Mesenchymal stem cell (in vitro differentiated cells and primary cell): ENCODE results near the gene TOPBP1.
"Not testable (repeated sequence)": the region's sequence is repeated elsewhere in the genome, so short reads cannot be mapped to it uniquely, and the experiment has no call there.

Experiments
- DNase-seq: peaks from one replicate; pipeline ENCODE4 v3.0.0-alpha.2; 2013
- H2AFZ ChIP-seq: one replicate; pipeline ENCODE4 v1.6.1; 2013; ENCODE audit warnings: low read depth, mild to moderate bottlenecking, control low read depth, inconsistent platforms, low read length, moderate library complexity
- H2AK5ac ChIP-seq: 2 replicates; pipeline ENCODE4 v1.6.1; 2013; ENCODE audit warnings: low read length, moderate library complexity, mild to moderate bottlenecking, inconsistent platforms; ENCODE audit not compliant: severe bottlenecking
- H2BK120ac ChIP-seq: one replicate; pipeline ENCODE4 v1.6.1; 2013; ENCODE audit warnings: low read depth, mild to moderate bottlenecking, inconsistent platforms, low read length, moderate library complexity
- H2BK12ac ChIP-seq, 2 experiments: one replicate each; pipeline ENCODE4 v1.6.1; 2013; ENCODE audit warnings: inconsistent platforms in 2 of 2, low read length in 2 of 2, mild to moderate bottlenecking in 2 of 2, moderate library complexity in 2 of 2, control low read depth in 1 of 2
- H2BK15ac ChIP-seq: one replicate; pipeline ENCODE4 v1.6.1; 2013; ENCODE audit warnings: mild to moderate bottlenecking, low read depth, inconsistent platforms; ENCODE audit not compliant: poor library complexity, severe bottlenecking
- H2BK5ac ChIP-seq: 2 replicates; pipeline ENCODE4 v1.6.1; 2013; ENCODE audit warnings: low read depth, mild to moderate bottlenecking, low read length, control low read depth, inconsistent platforms; ENCODE audit not compliant: poor library complexity, severe bottlenecking
- H3K14ac ChIP-seq, 2 experiments: one replicate each; pipeline ENCODE4 v1.6.1; 2013; ENCODE audit warnings: inconsistent platforms in 2 of 2, low read length in 2 of 2, control low read depth in 1 of 2, mild to moderate bottlenecking in 1 of 2, moderate library complexity in 1 of 2
- H3K18ac ChIP-seq, 2 experiments: one replicate each; pipeline ENCODE4 v1.6.1; 2013; ENCODE audit warnings: inconsistent platforms in 2 of 2, low read length in 2 of 2, control low read depth in 1 of 2, low read depth in 1 of 2, mild to moderate bottlenecking in 1 of 2
- H3K23ac ChIP-seq, 2 experiments: one replicate each; pipeline ENCODE4 v1.6.1; 2013; ENCODE audit warnings: inconsistent platforms in 2 of 2, low read length in 2 of 2, mild to moderate bottlenecking in 2 of 2, moderate library complexity in 2 of 2, control low read depth in 1 of 2
- H3K27ac ChIP-seq: 2 replicates; pipeline ENCODE4 v1.5.1; 2013; ENCODE audit warnings: mild to moderate bottlenecking, moderate library complexity, low read length, control low read depth, inconsistent platforms; ENCODE audit not compliant: poor library complexity, severe bottlenecking
- H3K27me3 ChIP-seq, 2 experiments: 2 replicates each; pipeline versions ENCODE4 v1.6.1 to v1.7.0; 2013; ENCODE audit warnings: low read length in 2 of 2, mild to moderate bottlenecking in 2 of 2, moderate library complexity in 2 of 2, control low read depth in 1 of 2, inconsistent platforms in 1 of 2; ENCODE audit not compliant: control insufficient read depth in 1 of 2, insufficient read depth in 1 of 2
- H3K36me3 ChIP-seq, 2 experiments: 2 replicates each; pipeline versions ENCODE4 v1.6.1 to v1.7.0; 2013; ENCODE audit warnings: low read length in 2 of 2, control low read depth in 1 of 2, inconsistent platforms in 1 of 2, low read depth in 1 of 2, mild to moderate bottlenecking in 1 of 2; ENCODE audit not compliant: insufficient read depth in 2 of 2, control insufficient read depth in 1 of 2
- H3K4ac ChIP-seq, 2 experiments: one replicate each; pipeline ENCODE4 v1.6.1; 2013; ENCODE audit warnings: inconsistent platforms in 2 of 2, low read length in 2 of 2, mild to moderate bottlenecking in 2 of 2, moderate library complexity in 2 of 2, control low read depth in 1 of 2, low read depth in 1 of 2
- H3K4me1 ChIP-seq: 2 replicates; pipeline ENCODE4 v1.6.1; 2013; ENCODE audit warnings: low read depth, low read length, control low read depth; ENCODE audit not compliant: control insufficient read depth, insufficient read depth
- H3K4me2 ChIP-seq: 2 replicates; pipeline ENCODE4 v1.6.1; 2013; ENCODE audit warnings: low read length, mild to moderate bottlenecking, inconsistent platforms; ENCODE audit not compliant: poor library complexity, severe bottlenecking
- H3K4me3 ChIP-seq, 2 experiments: 2 replicates each; pipeline versions ENCODE4 v1.5.1 to v1.7.0; 2013; ENCODE audit warnings: low read length in 2 of 2, mild to moderate bottlenecking in 2 of 2, control low read depth in 1 of 2, low read depth in 1 of 2; ENCODE audit not compliant: insufficient read depth in 1 of 2
- H3K79me1 ChIP-seq: replicated peaks from 2 replicates; pipeline ENCODE4 v1.6.1; 2013; ENCODE audit warnings: mild to moderate bottlenecking, control low read depth, low read length, inconsistent platforms; ENCODE audit not compliant: poor library complexity, severe bottlenecking
- H3K9ac ChIP-seq: 2 replicates; pipeline ENCODE4 v1.7.0; 2013; ENCODE audit warnings: mild to moderate bottlenecking, low read length, moderate library complexity
- H3K9me3 ChIP-seq: 2 replicates; pipeline ENCODE4 v1.7.0; 2013; ENCODE audit warnings: mild to moderate bottlenecking, low read length; ENCODE audit not compliant: control insufficient read depth
- H4K8ac ChIP-seq: one replicate; pipeline ENCODE4 v1.6.1; 2013; ENCODE audit warnings: inconsistent platforms, mild to moderate bottlenecking, low read length, moderate library complexity
- H4K91ac ChIP-seq: one replicate; pipeline ENCODE4 v1.6.1; 2013; ENCODE audit warnings: mild to moderate bottlenecking, low read length, inconsistent platforms
- WGBS: methylation state at CpG from one replicate; pipeline ENCODE4 v1.1.7; 2013; ENCODE audit warnings: mixed read lengths; 5-methylcytosine and 5-hydroxymethylcytosine counted together

TOPBP1 gene

GRCh38 chr3:133665188-133665587 lies 3.4 kb upstream of the TOPBP1 start:
- H3K9ac ChIP-seq, H3K4ac ChIP-seq, H2BK5ac ChIP-seq, H4K8ac ChIP-seq, H3K27me3 ChIP-seq, H2BK15ac ChIP-seq, H3K23ac ChIP-seq, H3K4me2 ChIP-seq, DNase-seq, H3K4me1 ChIP-seq, H2AFZ ChIP-seq, H3K18ac ChIP-seq, H2BK120ac ChIP-seq, H3K14ac ChIP-seq, H3K27ac ChIP-seq, H3K9me3 ChIP-seq, H3K4me3 ChIP-seq, H3K36me3 ChIP-seq, H4K91ac ChIP-seq, H2AK5ac ChIP-seq, H2BK12ac ChIP-seq: not testable (repeated sequence)
- whole genome bisulfite sequencing = 85% methylated on average over 3 of the region's 3 CpGs
- H3K79me1 ChIP-seq = peaks cover 11% of the 10 kb centered on the region

GRCh38 chr3:133663569-133664313 lies 2.0 kb upstream of the TOPBP1 start:
- DNase-seq = peak; percentile 68
- Histone ChIP-seq H2BK15ac (no peak overlapping the region), H2BK5ac (no peak overlapping the region)

DNA sequence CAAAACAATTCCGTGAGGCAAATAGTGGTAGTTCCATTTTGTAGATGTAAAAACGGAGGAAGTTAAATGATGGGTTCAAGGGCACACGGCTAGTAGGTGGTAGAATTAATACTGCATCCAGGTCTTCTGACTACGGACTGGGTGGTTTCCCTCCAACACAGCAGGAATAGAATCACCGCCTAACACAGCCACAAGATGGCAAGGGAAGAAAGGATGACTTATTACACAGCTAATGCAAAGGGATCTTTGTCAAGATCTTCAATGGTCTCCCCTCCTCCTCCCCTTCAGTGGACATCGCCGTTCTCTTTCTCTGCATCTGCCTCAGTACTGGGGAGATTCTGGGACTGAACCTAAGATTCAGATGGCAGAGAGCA lies 524 bp upstream of the TOPBP1 start:
- H3K4me2 ChIP-seq = peak overlapping the region; percentile 34
- H3K4ac ChIP-seq = no peak overlapping the region
- no peak overlapping the region for H3K18ac ChIP-seq
- peak overlapping the region; percentile 88 to 94 for H3K4me3 ChIP-seq
- peaks cover 13% of the 10 kb centered on the region for H3K79me1 ChIP-seq
- no peaks in the 10 kb centered on the region for H3K9me3 ChIP-seq
- H3K4me1 ChIP-seq = peaks cover 1% of the 10 kb centered on the region
- no peak overlapping the region for H3K14ac ChIP-seq
- 0% methylated on average over 5 of the region's 7 CpGs for WGBS
- H3K27me3 ChIP-seq = no peaks in the 10 kb centered on the region
- peak; percentile 47 for DNase-seq
- H3K9ac ChIP-seq = peak overlapping the region; percentile 93
- no peak overlapping the region for H4K91ac ChIP-seq
- H4K8ac ChIP-seq = peak overlapping the region; percentile 29
- H3K36me3 ChIP-seq = peaks cover 0 to 17% of the 10 kb centered on the region in 2 experiments
- no peak overlapping the region for H2BK120ac ChIP-seq
- H2AFZ ChIP-seq = no peak overlapping the region
- no peak overlapping the region for H2BK12ac ChIP-seq
- H2BK15ac ChIP-seq = no peak overlapping the region
- no peak overlapping the region for H3K27ac ChIP-seq
- no peak overlapping the region for H3K23ac ChIP-seq
- H2BK5ac ChIP-seq = no peak overlapping the region
- no peak overlapping the region for H2AK5ac ChIP-seq

More at GRCh38 chr3:133663569-133664313, 2.0 kb upstream of the TOPBP1 start:
- 54% methylated on average over 6 of the region's 7 CpGs for WGBS
- Histone ChIP-seq H2BK120ac (no peak overlapping the region), H3K4me3 (no peak overlapping the region), H3K4ac (no peak overlapping the region), H3K18ac (no peak overlapping the region), H3K27me3 (no peaks in the 10 kb centered on the region), H3K14ac (no peak overlapping the region), H2AFZ (no peak overlapping the region), H4K8ac (no peak overlapping the region), H3K4me2 (no peak overlapping the region), H2AK5ac (no peak overlapping the region), H3K79me1 (peaks cover 13% of the 10 kb centered on the region), H3K9me3 (no peaks in the 10 kb centered on the region), H3K23ac (no peak overlapping the region), H3K36me3 (peaks cover 0 to 3% of the 10 kb centered on the region in 2 experiments), H2BK12ac (no peak overlapping the region), H3K27ac (no peak overlapping the region), H3K4me1 (peaks cover 5% of the 10 kb centered on the region), H4K91ac (no peak overlapping the region), H3K9ac (no peak overlapping the region)

- peaks cover 12% of the 10 kb centered on the region for H3K79me1 ChIP-seq
- no peak overlapping the region for H3K27ac ChIP-seq
- no peak overlapping the region for H2BK120ac ChIP-seq
- no peak overlapping the region for H3K4me2 ChIP-seq
- no peak overlapping the region for H3K4me3 ChIP-seq
- H4K91ac ChIP-seq = no peak overlapping the region
- H2BK5ac ChIP-seq = no peak overlapping the region
- no peak overlapping the region for H3K4ac ChIP-seq
- peak overlapping the region; percentile 0 for H3K9ac ChIP-seq
- H3K4me1 ChIP-seq = peaks cover 1% of the 10 kb centered on the region
- no peak for DNase-seq
- no peak overlapping the region for H2AFZ ChIP-seq
- no peak overlapping the region for H3K14ac ChIP-seq
- no peak overlapping the region for H4K8ac ChIP-seq
- no peak overlapping the region for H3K18ac ChIP-seq
- no peaks in the 10 kb centered on the region for H3K9me3 ChIP-seq
- no peaks in the 10 kb centered on the region for H3K27me3 ChIP-seq
- no peak overlapping the region for H2BK15ac ChIP-seq
- no peak overlapping the region for H3K23ac ChIP-seq
- 80% methylated on average over 2 of the region's 2 CpGs for whole genome bisulfite sequencing
- no peak overlapping the region for H2AK5ac ChIP-seq
- H2BK12ac ChIP-seq = no peak overlapping the region
- H3K36me3 ChIP-seq = peaks cover 3 to 37% of the 10 kb centered on the region in 2 experiments
Measured at GRCh38 chr3:133659806-133660205, 1.9 kb downstream of the TOPBP1 start.
